IMR-90 (cell line): ENCODE measurements around the gene TEKT1.

Experiments
- BHLHE40 ChIP-seq: fragments of 150-350 bp; IDR thresholded peaks from 2 replicates; pipeline ENCODE4 v1.6.1; 2016; ENCODE audit warnings: mild to moderate bottlenecking, low read depth, low read length
- CEBPB ChIP-seq: IDR thresholded peaks from 2 replicates; pipeline ENCODE4 v1.6.1; 2012; ENCODE audit warnings: low read depth, low read length, improper control_type of control experiment
- CHD1 ChIP-seq: IDR thresholded peaks from 2 replicates; pipeline ENCODE4 v1.6.1; 2012; ENCODE audit warnings: low read depth, low read length, improper control_type of control experiment
- FOS ChIP-seq: fragments of 150-350 bp; IDR thresholded peaks from 2 replicates; pipeline ENCODE4 v1.6.1; 2016; ENCODE audit warnings: low read depth, low read length
- MAFK ChIP-seq: IDR thresholded peaks from 2 replicates; pipeline ENCODE4 v1.6.1; 2012; ENCODE audit warnings: low read depth, low read length, improper control_type of control experiment
- MAZ ChIP-seq: IDR thresholded peaks from 2 replicates; pipeline ENCODE4 v1.6.1; 2012; ENCODE audit warnings: low read depth, mild to moderate bottlenecking, low read length, improper control_type of control experiment, moderate library complexity, borderline replicate concordance
- MXI1 ChIP-seq: IDR thresholded peaks from 2 replicates; pipeline ENCODE4 v1.6.1; 2012; ENCODE audit warnings: low read depth, mild to moderate bottlenecking, low read length, moderate library complexity, borderline replicate concordance
- POLR2A ChIP-seq: IDR thresholded peaks from 2 replicates; pipeline ENCODE4 v1.6.1; 2012; ENCODE audit warnings: mild to moderate bottlenecking, low read depth, low read length
- RAD21 ChIP-seq: IDR thresholded peaks from 2 replicates; pipeline ENCODE4 v1.6.1; 2012; ENCODE audit warnings: low read length, improper control_type of control experiment
- RCOR1 ChIP-seq: IDR thresholded peaks from 2 replicates; pipeline ENCODE4 v1.6.1; 2012; ENCODE audit warnings: mild to moderate bottlenecking, low read length, improper control_type of control experiment; ENCODE audit not compliant: insufficient replicate concordance
- RFX5 ChIP-seq: IDR thresholded peaks from 2 replicates; pipeline ENCODE4 v1.8.0; 2012; ENCODE audit warnings: low read depth, mild to moderate bottlenecking, low read length, moderate library complexity
- TF ChIP-seq, protein P1 (sequence below): conservative IDR thresholded peaks from 2 replicates; pipeline ENCODE4 v1.5.1; 2012; ENCODE audit warnings: mild to moderate bottlenecking, low read depth, low read length, improper control_type of control experiment
- TF ChIP-seq, protein P2 (sequence below): fragments of 150-350 bp; IDR thresholded peaks from 2 replicates; pipeline ENCODE4 v1.6.1; 2017; ENCODE audit warnings: mild to moderate bottlenecking, antibody characterized with exemption, low read length, low read depth
- TF ChIP-seq, protein P3 (sequence below): fragments of 150-350 bp; IDR thresholded peaks from 2 replicates; pipeline ENCODE4 v1.6.1; 2016; ENCODE audit warnings: low read depth, mild to moderate bottlenecking, low read length, moderate library complexity, borderline replicate concordance

DNA sequence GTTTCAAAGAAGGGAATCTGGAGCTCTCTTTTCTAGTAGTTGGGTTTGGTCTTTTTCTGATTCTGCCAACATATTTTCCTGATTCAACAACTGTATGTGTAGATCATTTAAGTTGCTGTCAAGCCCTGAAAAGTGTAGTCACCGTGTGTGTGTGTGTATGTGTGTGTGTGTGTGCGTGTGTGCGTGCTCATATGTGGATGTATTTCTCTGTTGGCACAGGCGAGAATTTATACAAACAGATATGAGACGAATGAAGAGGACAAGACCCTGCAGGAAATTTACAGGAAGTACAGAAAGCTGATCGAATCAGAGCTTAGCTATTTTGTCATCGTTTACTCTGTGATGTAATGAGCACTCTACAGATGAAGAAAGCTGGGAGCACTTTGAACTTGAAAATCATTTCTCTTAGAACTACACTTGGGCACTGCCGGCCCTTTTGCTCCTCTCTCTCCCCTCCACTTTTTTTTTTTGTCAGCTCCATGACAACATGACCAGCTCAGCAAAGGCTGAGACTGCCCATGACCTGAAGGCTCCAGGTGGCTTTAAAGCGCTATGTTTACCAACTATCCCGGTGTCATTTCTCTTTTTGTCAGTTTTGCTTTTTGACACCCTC is 44.3 kb downstream of the TEKT1 start:
- no peak for TF ChIP-seq MAZ
- TF ChIP-seq POLR2A = no peak
- TF ChIP-seq, protein P1, sequence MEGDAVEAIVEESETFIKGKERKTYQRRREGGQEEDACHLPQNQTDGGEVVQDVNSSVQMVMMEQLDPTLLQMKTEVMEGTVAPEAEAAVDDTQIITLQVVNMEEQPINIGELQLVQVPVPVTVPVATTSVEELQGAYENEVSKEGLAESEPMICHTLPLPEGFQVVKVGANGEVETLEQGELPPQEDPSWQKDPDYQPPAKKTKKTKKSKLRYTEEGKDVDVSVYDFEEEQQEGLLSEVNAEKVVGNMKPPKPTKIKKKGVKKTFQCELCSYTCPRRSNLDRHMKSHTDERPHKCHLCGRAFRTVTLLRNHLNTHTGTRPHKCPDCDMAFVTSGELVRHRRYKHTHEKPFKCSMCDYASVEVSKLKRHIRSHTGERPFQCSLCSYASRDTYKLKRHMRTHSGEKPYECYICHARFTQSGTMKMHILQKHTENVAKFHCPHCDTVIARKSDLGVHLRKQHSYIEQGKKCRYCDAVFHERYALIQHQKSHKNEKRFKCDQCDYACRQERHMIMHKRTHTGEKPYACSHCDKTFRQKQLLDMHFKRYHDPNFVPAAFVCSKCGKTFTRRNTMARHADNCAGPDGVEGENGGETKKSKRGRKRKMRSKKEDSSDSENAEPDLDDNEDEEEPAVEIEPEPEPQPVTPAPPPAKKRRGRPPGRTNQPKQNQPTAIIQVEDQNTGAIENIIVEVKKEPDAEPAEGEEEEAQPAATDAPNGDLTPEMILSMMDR = no peak
- TF ChIP-seq RAD21 = no peak
- no peak for TF ChIP-seq MAFK
- TF ChIP-seq RFX5 = no peak
- no peak for TF ChIP-seq BHLHE40
- no peak for TF ChIP-seq RCOR1
- TF ChIP-seq MXI1 = no peak
- TF ChIP-seq, protein P2, sequence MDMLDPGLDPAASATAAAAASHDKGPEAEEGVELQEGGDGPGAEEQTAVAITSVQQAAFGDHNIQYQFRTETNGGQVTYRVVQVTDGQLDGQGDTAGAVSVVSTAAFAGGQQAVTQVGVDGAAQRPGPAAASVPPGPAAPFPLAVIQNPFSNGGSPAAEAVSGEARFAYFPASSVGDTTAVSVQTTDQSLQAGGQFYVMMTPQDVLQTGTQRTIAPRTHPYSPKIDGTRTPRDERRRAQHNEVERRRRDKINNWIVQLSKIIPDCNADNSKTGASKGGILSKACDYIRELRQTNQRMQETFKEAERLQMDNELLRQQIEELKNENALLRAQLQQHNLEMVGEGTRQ = no peak
- TF ChIP-seq, protein P3, sequence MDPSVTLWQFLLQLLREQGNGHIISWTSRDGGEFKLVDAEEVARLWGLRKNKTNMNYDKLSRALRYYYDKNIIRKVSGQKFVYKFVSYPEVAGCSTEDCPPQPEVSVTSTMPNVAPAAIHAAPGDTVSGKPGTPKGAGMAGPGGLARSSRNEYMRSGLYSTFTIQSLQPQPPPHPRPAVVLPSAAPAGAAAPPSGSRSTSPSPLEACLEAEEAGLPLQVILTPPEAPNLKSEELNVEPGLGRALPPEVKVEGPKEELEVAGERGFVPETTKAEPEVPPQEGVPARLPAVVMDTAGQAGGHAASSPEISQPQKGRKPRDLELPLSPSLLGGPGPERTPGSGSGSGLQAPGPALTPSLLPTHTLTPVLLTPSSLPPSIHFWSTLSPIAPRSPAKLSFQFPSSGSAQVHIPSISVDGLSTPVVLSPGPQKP = no peak
- no peak for TF ChIP-seq FOS
- no peak for TF ChIP-seq CEBPB
- TF ChIP-seq CHD1 = no peak
